WTC11 (cell line): ENCODE data around the gene DDX10.

Experiments used
- CBFB ChIP-seq: sonication (generic); formaldehyde crosslinking; IDR thresholded peaks from 2 replicates; pipeline ENCODE4 v1.8.1; 2022; ENCODE audit warnings: mild to moderate bottlenecking, low read depth, missing genetic modification reagents
- CTCF ChIP-seq: fragments of 200-600 bp; IDR thresholded peaks from 2 replicates; pipeline ENCODE4 v1.8.0; 2022; ENCODE audit warnings: antibody characterized with exemption
- ESRRA ChIP-seq: sonication (generic); formaldehyde crosslinking; IDR thresholded peaks from 2 replicates; pipeline ENCODE4 v1.8.1; 2022; ENCODE audit warnings: mild to moderate bottlenecking, missing genetic modification reagents, borderline replicate concordance
- IRF1 ChIP-seq: sonication (generic); formaldehyde crosslinking; IDR thresholded peaks from 2 replicates; pipeline ENCODE4 v1.8.0; 2023; ENCODE audit warnings: missing genetic modification reagents
- IRF2 ChIP-seq: sonication (generic); formaldehyde crosslinking; IDR thresholded peaks from 2 replicates; pipeline ENCODE4 v1.8.0; 2022; ENCODE audit warnings: low read depth, missing genetic modification reagents, borderline replicate concordance
- MAX ChIP-seq: sonication (generic); formaldehyde crosslinking; IDR thresholded peaks from 2 replicates; pipeline ENCODE4 v1.8.0; 2022; ENCODE audit warnings: mild to moderate bottlenecking, missing genetic modification reagents
- NFYB ChIP-seq: sonication (generic); formaldehyde crosslinking; conservative IDR thresholded peaks from 2 replicates; pipeline ENCODE4 v1.8.0; 2022; ENCODE audit warnings: low read depth, missing genetic modification reagents
- SP1 ChIP-seq: sonication (generic); formaldehyde crosslinking; conservative IDR thresholded peaks from 2 replicates; pipeline ENCODE4 v1.8.1; 2022; ENCODE audit warnings: missing genetic modification reagents
- TP53 ChIP-seq: sonication (generic); formaldehyde crosslinking; IDR thresholded peaks from 2 replicates; pipeline ENCODE4 v1.8.1; 2023; ENCODE audit warnings: mild to moderate bottlenecking, missing genetic modification reagents
- ZNF317 ChIP-seq: sonication (generic); formaldehyde crosslinking; IDR thresholded peaks from 2 replicates; pipeline ENCODE4 v1.8.1; 2023; ENCODE audit warnings: low read depth, mild to moderate bottlenecking, moderate library complexity, missing genetic modification reagents, borderline replicate concordance
- TF ChIP-seq, protein P1 (sequence below): sonication (generic); formaldehyde crosslinking; IDR thresholded peaks from 2 replicates; pipeline ENCODE4 v1.8.1; 2023; ENCODE audit warnings: mild to moderate bottlenecking, moderate library complexity, missing genetic modification reagents
- TF ChIP-seq, protein P2 (sequence below): sonication (generic); formaldehyde crosslinking; IDR thresholded peaks from 2 replicates; pipeline ENCODE4 v1.8.1; 2023; ENCODE audit warnings: mild to moderate bottlenecking, missing genetic modification reagents, borderline replicate concordance
- TF ChIP-seq, protein P3 (sequence below): sonication (generic); formaldehyde crosslinking; IDR thresholded peaks from 2 replicates; pipeline ENCODE4 v1.8.1; 2022; ENCODE audit warnings: low read depth, missing genetic modification reagents, borderline replicate concordance

DNA sequence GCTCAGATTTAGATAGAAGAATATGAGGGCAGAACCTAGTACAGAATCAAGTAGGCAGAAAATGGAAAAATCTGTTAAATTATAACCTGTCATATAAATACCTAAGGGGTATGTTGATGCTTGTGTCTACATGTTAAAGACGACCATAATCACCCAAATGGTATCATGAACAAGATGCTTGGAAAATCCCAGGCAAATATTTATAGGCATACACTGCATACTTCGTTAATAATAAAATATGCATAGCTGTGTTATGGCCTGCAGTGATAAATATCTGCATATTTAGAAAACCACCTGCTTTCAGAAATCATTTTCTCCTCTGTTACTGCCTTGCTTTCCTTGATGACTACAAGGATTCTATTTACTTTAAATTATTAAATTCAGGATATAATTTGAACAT lies 18.9 kb upstream of the DDX10 start:
- TF ChIP-seq CTCF (no peak), IRF1 (CRISPR knock-in tag) (no peak), ESRRA (CRISPR knock-in tag) (no peak), CBFB (CRISPR knock-in tag) (no peak), TP53 (CRISPR knock-in tag) (no peak), MAX (no peak), ZNF317 (CRISPR knock-in tag) (no peak), IRF2 (CRISPR knock-in tag) (no peak), SP1 (CRISPR knock-in tag) (no peak), NFYB (no peak)
- TF ChIP-seq, protein P1, sequence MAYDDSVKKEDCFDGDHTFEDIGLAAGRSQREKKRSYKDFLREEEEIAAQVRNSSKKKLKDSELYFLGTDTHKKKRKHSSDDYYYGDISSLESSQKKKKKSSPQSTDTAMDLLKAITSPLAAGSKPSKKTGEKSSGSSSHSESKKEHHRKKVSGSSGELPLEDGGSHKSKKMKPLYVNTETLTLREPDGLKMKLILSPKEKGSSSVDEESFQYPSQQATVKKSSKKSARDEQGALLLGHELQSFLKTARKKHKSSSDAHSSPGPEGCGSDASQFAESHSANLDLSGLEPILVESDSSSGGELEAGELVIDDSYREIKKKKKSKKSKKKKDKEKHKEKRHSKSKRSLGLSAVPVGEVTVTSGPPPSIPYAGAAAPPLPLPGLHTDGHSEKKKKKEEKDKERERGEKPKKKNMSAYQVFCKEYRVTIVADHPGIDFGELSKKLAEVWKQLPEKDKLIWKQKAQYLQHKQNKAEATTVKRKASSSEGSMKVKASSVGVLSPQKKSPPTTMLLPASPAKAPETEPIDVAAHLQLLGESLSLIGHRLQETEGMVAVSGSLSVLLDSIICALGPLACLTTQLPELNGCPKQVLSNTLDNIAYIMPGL: no peak
- TF ChIP-seq, protein P2, sequence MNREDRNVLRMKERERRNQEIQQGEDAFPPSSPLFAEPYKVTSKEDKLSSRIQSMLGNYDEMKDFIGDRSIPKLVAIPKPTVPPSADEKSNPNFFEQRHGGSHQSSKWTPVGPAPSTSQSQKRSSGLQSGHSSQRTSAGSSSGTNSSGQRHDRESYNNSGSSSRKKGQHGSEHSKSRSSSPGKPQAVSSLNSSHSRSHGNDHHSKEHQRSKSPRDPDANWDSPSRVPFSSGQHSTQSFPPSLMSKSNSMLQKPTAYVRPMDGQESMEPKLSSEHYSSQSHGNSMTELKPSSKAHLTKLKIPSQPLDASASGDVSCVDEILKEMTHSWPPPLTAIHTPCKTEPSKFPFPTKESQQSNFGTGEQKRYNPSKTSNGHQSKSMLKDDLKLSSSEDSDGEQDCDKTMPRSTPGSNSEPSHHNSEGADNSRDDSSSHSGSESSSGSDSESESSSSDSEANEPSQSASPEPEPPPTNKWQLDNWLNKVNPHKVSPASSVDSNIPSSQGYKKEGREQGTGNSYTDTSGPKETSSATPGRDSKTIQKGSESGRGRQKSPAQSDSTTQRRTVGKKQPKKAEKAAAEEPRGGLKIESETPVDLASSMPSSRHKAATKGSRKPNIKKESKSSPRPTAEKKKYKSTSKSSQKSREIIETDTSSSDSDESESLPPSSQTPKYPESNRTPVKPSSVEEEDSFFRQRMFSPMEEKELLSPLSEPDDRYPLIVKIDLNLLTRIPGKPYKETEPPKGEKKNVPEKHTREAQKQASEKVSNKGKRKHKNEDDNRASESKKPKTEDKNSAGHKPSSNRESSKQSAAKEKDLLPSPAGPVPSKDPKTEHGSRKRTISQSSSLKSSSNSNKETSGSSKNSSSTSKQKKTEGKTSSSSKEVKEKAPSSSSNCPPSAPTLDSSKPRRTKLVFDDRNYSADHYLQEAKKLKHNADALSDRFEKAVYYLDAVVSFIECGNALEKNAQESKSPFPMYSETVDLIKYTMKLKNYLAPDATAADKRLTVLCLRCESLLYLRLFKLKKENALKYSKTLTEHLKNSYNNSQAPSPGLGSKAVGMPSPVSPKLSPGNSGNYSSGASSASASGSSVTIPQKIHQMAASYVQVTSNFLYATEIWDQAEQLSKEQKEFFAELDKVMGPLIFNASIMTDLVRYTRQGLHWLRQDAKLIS: no peak
- TF ChIP-seq, protein P3, sequence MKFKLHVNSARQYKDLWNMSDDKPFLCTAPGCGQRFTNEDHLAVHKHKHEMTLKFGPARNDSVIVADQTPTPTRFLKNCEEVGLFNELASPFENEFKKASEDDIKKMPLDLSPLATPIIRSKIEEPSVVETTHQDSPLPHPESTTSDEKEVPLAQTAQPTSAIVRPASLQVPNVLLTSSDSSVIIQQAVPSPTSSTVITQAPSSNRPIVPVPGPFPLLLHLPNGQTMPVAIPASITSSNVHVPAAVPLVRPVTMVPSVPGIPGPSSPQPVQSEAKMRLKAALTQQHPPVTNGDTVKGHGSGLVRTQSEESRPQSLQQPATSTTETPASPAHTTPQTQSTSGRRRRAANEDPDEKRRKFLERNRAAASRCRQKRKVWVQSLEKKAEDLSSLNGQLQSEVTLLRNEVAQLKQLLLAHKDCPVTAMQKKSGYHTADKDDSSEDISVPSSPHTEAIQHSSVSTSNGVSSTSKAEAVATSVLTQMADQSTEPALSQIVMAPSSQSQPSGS (CRISPR knock-in tag): no peak
